GM13976 (cell line): ENCODE data around the gene MINDY4.

ENCODE experiments used
- DNase-seq: peaks from one replicate; pipeline ENCODE4 v3.0.0; 2012; ENCODE audit warnings: low spot score
- in situ Hi-C: fragments of 300-500 bp; cut with MboI; formaldehyde crosslinking; loops from one replicate; pipeline ENCODE4 v1.12.0; 2022; ENCODE audit warnings: low sequenced_read_pairs, mixed read lengths, inconsistent platforms; ENCODE audit not compliant: unreplicated experiment
- TF ChIP-seq, protein P1 (sequence below): IDR thresholded peaks from 2 replicates; pipeline ENCODE4 v1.5.1; 2012; ENCODE audit warnings: borderline replicate concordance, mild to moderate bottlenecking; ENCODE audit not compliant: insufficient read depth; ENCODE audit errors: extremely low read depth, missing control alignments, control extremely low read depth

The MINDY4 gene

DNA sequence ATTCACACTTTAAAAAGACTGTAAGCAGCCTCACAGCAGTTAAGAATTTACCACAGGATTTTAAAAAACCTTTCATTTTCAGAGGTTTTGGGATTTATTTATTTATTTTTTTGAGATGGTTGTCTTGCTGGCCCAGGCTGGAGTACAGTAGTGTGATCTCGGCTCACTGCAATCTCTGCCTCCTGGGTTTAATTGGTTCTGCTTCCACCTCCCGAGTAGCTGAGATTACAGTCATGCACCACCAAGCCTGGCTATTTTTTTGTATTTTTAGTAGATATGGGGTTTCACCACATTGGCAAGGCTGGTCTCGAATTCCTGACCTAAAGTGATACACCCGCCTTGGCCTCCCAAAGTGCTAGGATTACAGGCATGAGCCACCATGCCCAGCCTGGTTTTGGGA, 19.1 kb downstream of the MINDY4 start:
- in situ Hi-C loops, result no loop called here
- no peak for DNase-seq
- TF ChIP-seq, protein P1, sequence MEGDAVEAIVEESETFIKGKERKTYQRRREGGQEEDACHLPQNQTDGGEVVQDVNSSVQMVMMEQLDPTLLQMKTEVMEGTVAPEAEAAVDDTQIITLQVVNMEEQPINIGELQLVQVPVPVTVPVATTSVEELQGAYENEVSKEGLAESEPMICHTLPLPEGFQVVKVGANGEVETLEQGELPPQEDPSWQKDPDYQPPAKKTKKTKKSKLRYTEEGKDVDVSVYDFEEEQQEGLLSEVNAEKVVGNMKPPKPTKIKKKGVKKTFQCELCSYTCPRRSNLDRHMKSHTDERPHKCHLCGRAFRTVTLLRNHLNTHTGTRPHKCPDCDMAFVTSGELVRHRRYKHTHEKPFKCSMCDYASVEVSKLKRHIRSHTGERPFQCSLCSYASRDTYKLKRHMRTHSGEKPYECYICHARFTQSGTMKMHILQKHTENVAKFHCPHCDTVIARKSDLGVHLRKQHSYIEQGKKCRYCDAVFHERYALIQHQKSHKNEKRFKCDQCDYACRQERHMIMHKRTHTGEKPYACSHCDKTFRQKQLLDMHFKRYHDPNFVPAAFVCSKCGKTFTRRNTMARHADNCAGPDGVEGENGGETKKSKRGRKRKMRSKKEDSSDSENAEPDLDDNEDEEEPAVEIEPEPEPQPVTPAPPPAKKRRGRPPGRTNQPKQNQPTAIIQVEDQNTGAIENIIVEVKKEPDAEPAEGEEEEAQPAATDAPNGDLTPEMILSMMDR, result no peak

DNA sequence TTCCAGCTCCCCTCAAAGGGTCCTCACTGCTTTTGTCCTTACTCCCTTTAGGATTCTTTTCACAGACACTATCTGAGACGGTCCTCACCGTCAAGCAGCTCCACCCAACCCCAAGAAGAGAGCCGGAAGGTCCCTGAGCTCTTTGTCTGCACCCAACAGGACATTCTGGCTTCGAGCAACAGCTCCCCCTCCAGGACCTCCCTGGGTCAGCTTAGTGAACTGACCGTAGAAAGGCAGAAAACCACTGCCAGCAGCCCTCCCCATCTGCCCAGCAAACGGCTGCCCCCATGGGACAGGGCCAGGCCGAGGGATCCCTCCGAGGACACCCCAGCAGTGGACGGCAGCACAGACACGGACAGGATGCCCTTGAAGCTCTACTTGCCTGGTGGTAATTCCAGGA, 19.9 kb downstream of the MINDY4 start:
- TF ChIP-seq, protein P1, result no peak
- DNase-seq, result no peak
- in situ Hi-C loops, result no loop called here

DNA sequence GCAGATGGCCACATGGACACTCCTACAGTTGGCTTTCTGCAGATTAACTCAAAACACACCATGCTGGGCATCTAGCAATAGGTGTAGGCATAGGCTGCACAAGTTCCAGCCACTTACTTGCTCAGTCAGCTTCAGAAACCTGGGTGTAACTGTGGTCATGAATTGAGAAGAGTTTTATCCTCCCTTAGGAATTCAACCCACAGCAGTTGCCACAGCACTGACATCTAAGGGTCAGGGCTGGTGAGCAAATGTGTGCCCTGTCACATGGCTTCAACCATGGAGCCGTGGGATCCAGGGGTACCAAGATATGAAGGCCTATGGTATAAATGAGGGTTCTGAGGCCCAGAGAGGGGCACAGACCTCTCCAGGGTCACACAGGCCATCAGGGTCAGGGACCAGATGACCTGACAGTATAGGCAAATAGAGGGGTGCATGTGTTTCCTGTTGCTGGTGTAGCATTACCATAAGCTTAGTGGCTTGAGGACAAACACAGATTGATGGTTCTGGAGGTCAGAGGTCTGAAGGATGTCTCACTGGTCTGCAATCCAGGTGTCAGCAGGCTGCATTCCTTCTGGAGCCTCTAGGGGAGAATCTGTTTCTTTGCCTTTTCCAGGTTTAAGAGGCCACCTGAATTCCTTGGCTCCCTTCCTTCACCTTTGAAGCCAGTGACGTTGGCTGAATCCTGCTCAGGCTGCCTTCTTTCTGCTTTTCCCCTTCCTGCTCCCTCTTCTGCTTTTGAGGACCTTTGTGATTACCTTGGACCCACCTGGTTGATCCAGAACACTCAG, 24.1 kb downstream of the MINDY4 start:
- in situ Hi-C loops, result loop anchor here (5.0 kb wide), 1 partner anchor 182 kb away; no protein-coding TSS in a partner anchor
- TF ChIP-seq, protein P1, result no peak
- DNase-seq, result no peak

DNA sequence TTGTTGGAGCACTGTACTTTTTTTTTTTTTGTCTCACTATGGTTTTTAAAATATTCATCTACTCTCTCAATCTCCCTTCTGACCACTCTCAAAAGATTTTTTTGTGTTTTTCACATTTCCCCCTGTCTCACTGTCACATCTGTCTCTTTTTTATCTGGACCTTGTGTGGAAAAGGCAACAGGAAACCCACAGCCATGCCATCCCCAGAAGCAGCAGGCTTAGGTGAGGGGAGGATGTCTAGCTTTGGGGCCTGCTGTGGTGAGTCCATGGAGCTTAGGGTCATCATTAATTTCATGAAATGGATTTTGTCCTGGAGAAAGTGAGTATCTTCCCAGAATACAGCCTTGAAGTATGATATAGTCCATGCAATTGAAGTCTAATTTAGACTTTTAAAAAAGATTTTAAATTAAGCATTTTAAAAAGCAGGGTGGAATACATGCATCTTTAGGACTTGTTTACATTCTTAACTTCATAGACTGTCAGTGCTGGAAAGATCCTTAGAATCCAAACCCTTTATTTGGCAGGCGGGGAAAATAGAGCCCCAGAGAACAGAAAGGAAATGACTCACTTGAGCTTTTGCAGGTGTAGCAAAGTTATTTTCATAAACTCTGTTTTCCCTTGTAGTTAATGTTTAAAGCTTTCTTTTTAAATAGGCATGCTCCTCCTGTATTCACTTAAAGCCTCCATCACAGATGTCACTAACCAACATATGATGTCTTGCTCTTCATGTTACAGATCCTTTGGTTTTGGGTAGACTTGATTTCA, 25.1 kb downstream of the MINDY4 start:
- TF ChIP-seq, protein P1, result no peak
- no peak for DNase-seq
- in situ Hi-C loops, result loop anchor here (5.0 kb wide), 1 partner anchor 181 kb away; no protein-coding TSS in a partner anchor

DNA sequence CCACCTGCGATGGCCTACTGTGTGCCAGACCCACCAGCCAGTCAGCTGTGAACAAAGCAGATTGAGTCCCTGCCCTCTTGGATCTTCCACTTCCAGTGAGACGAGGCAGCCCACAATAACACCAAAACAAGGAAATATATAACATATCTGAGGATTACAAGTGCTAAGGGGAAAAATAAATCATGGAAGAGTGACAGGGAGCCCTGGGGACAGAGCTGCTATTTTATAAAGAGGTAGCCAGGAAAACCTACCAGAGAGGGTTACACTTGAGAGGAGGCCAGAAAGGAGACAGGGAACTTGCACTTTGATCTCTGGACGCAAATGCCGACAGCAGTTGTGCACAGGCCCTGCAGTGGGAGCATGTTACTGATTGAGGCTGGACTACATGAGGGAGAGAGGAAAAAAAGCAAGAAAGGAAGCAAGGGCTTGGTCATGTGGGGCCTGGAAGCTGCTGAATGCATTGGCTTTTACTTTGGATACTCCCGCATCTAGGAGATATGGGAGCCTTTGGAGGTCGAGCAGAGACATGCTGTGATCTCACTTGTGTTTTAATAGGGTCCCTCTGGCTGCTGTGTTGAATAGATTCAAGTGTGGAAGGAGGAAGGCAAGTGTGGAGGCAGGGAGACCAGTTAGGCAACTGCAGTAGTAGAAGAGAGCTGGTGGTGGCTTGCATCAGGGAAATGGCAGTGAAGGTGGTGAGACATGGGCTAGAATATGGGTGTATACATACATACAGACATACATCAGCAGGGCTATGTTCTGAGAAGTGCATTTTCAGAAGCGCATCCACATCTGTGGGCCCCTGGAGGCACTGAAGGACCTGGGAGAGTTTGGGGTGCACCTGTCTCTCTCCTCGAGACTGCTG, 26.2 kb downstream of the MINDY4 start:
- in situ Hi-C loops, result loop anchor here (5.0 kb wide), 1 partner anchor 180 kb away; no protein-coding TSS in a partner anchor

More for the DNA sequence above, 26.2 kb downstream of the MINDY4 start:
- TF ChIP-seq, protein P1, result no peak
- DNase-seq, result no peak
